Activated CD4-positive, alpha-beta T cell treated with anti-CD3 and anti-CD28 coated beads, Interleukin-2, amount 50 U/mL, for 4 hours (primary cell): ENCODE results near the gene NMT1.

Experiments used
- DNase-seq, 2 experiments: peaks; one replicate each; pipeline ENCODE4 v3.0.0-alpha.2; 2020

Gene NMT1

GRCh38 chr17:45060797-45061605 lies at the start of gene NMT1:
TSS of gene NMT1 (plus strand) at chr17:45061317. CDS start at chr17:45061330, 13 bp downstream.
- peak; percentile 94 to 95 for DNase-seq

GRCh38 chr17:45011767-45012166 lies 49.4 kb upstream of the NMT1 start:
- DNase-seq, result no peak

GRCh38 chr17:45013021-45013997 lies 47.8 kb upstream of the NMT1 start:
- DNase-seq, result no peak

GRCh38 chr17:45016237-45016636 lies 44.9 kb upstream of the NMT1 start:
- no peak for DNase-seq

GRCh38 chr17:45016823-45017222 lies 44.3 kb upstream of the NMT1 start:
- no peak for DNase-seq

DNA sequence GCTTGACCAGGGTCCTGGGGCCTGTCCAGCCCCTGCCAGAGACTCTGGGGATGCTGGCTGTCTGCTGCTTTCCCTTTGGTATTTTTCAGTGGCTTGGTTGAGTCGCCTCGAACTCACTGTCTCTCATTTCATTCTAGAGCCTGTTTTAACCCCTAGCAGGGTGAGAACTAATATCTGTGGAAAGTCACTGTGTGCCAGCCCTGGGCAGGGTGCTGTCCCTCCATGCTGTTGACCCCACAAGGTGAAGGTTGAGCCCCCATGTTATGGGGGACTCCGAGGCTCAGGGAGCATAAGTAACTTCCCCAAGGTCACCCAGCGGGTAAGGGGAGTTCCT lies 42.6 kb upstream of the NMT1 start:
- no peak for DNase-seq

DNA sequence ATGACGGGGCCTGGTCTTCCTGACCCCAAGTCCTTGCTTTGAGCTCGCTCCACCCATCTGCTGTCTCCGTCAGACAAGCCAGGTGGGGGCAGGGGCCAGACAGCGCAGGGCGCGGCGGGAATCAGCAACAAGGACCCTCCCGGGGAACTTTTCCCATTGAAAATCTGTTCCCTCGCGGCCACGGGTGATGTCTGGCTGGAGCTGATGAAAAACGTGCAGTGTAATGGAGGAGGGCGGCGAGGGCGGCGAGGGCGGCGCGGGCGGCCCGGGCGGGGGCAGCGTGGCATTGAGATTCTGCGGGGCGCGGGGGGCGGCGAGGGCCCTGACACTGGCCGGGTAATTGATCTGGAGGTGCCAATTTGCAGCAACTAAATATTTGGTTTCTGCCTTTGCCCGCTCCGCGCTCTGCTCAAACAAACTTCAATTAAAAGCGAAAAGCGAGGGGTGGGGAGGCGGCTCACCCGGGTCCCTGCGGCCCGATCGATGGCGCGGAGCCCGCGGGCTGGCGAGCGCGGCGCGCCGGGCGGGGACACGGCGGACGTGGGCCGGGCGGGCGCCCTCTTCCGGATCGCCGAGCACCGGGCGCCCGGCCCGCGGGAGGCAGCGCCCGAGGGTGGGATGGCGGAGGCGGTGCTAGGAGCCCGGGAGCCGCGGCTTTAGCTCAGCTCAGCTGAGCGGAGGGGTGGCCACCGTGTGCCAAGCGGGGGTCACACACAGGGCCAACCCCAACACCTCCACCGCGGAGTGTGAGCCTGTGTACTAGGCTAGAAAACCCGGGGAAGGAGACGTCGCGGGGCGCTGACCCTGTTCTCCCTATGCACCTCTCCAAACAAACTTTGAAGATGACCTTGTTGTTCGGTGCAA lies 42.0 kb upstream of the NMT1 start:
- peak; percentile 13 to 21 for DNase-seq

GRCh38 chr17:45020354-45021138 lies 40.6 kb upstream of the NMT1 start:
- no peak for DNase-seq

GRCh38 chr17:45021607-45022287 lies 39.4 kb upstream of the NMT1 start:
- DNase-seq, result peak; percentile 46 to 51

DNA sequence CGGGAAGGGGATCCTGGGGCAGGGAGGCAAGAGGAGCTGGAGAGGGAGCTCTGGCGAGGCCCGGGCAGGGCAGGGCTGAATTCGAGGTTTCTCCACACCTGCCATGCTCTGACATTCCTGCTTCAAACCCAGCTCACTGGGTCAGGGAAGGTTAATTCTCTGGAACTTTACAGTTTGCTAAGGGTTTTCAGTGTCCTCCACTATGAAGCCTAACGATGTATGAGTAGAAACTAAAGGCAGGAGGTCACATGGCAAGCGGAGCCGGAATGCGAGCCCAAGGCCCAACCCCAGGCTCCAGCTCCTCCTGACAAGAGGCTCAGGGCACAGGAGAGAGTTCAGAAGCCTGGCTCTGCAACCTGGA lies 38.8 kb upstream of the NMT1 start:
- no peak for DNase-seq

- DNase-seq, result no peak
Measured at GRCh38 chr17:45022655-45023339, 38.3 kb upstream of the NMT1 start.

DNA sequence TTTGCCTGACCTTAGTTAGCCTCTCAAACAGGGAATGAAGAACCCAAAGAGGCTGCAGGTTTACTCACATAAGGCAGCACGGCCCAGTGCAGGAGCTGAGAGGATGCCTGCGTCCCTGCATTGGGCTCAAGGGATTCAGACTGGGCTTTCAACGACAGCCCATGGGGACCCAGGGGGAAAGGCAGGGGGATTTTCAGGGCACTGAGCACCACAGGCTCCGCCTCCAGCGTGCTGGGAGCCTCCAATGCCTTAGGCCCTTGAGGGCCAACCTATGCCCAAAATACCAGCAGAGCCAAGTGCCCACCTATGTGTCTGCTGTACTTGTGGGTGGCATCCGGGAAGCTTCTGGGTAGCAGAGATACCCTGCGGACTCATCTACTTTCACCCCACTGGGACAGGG lies 32.0 kb upstream of the NMT1 start:
- DNase-seq, result no peak

DNA sequence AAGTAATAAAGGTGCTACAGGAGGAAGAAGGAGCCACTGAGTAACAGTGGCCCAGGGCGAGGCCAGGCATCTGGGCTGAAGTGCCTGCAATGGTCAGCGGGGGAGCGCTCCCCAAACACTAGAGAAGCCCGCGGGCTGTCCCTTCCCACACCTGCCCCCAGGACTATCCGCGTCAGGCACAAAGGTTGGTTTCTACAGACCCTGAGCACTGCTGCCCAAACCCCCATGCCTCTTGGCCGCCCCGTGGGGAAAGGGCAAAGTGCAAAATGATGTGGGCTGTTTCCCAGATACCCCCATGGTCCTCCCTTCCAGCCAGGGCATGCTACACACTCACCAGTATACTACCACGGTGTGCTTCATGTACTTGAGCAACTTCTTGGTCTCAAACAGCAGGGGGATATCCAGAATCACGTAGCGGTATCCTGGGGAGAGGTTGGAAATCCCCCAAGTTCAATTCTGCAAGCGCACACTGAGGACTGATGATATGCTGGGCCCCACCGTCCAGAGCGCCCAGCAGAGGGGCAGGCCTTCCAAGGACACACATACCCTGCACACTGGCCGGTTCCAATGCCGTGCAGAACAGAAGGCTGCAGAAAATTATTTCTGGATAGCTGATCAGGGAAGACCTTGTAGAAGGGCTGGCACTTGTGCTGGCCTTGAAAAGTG lies 31.2 kb upstream of the NMT1 start:
- DNase-seq, result no peak

DNA sequence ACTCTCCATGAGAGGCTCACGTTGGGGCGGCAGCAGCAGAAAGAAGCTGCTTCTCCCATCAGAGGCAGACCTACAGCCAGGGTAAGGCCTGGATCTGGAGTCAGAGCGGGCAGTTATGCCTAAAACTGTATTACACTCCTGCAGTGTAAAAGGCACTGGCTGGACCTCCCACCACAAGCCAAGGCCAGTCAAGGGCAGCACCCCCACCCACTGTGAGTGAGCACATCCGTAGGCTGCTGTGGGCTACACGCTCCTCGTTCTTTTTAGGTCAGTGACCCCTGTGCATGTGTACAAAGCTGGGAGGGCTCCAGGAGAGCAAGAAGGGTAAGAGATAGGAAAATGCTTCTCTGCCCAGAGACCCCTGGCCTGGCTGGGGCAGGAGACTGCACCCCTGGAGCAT lies 30.4 kb upstream of the NMT1 start:
- no peak for DNase-seq

- no peak for DNase-seq
Measured at GRCh38 chr17:45031231-45032173, 29.6 kb upstream of the NMT1 start.

DNA sequence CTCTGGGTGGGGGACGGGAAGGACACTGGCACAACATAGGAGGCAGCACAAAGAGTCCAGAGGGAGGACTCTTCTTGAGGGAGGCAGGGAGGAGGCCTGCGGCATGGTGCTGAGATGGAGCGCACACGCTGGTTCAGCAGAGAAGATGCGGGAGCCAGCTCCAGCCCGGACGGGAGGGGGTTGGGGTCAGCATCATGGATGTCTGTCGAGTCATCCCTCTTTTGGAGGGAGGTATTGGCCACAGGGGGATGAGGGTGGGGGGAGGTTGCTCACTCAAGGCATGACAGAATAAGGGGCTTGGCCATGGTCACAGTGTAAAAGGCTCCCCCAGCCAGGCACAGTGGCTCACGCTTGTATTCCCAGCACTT lies 29.0 kb upstream of the NMT1 start:
- DNase-seq, result no peak

DNA sequence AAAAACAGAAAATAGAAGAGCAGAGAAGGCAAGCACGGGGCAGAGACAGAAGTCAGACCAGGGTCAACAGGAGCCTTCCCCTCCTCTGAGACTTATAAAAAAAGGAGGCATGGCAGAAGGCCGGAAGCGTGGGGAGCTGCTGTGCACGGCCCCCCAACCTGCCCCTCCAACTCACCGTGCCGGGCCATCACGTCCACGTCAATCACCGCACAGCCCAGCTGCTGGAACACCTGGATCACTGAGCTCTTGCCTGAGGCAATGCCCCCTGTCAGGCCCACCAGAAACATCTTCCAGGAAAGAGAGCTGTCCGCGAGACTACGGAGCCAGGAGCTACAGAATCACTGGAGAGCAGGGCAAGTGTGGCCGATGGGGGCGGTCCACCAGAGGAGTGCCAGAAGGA lies 26.5 kb upstream of the NMT1 start:
- DNase-seq, result no peak

DNA sequence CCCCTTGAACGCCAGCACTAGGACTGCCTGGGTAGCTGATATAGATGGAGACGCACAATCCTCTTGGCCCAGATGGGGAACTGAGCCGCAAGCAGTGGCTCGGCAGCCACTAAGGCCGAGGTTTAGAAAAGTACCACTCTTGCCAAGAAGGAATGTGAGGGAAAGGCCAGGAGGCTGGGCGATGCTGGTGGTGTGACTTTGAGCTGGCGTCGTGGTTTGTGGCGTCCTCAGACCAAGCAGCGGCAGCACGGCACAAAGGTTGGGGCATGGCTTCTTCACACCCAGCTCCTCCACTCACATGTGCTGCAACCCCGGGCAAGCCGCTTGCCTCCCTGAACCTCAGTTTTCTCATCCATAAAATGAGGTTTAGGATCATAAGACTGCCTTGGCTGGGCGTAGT lies 25.3 kb upstream of the NMT1 start:
- DNase-seq, result no peak

- no peak for DNase-seq
Measured at GRCh38 chr17:45036691-45037090, 24.4 kb upstream of the NMT1 start.
